Measurements from ENCODE around the gene N4BP2L1. TPM values are rescaled to one million over a fixed set of nuclear protein-coding genes. Genes with fewer than 3 reads are reported as not detected.

The N4BP2L1 gene
- total and polyA plus RNA-seq, 2 of the 8 experiments (the other 6 are each of a cell fraction or from before 2014, with no cell fraction given): 1.3 to 3.1 TPM

- Histone ChIP-seq H2BK15ac (ENCODE audit: low read length) (no peak overlapping the region), H3K14ac (ENCODE audit: insufficient read length) (no peak overlapping the region), H3K23ac (ENCODE audit: insufficient read length) (no peak overlapping the region), H3K9ac (replicated peaks in 1 of 4; ENCODE audit: extremely low read depth in 1 of 4, low read depth in 3 of 4, low read length in 3 of 4) (no peak overlapping the region), H4K5ac (ENCODE audit: insufficient read length, low read depth, low read length) (no peak overlapping the region), H2BK20ac (ENCODE audit: low read length) (no peak overlapping the region), H3K9me3 (ENCODE audit: insufficient read depth in 2 of 2, low read depth in 1 of 2, low read length in 1 of 2) (no peaks in the 10 kb centered on the region), H3K4ac (replicated peaks; ENCODE audit: insufficient read length, low read depth, low read length) (no peak overlapping the region), H3K27me3 (replicated peaks in 1 of 4; ENCODE audit: control insufficient read depth in 3 of 4, extremely low read depth in 1 of 4, insufficient read depth in 3 of 4, low read length in 3 of 4) (no peaks in the 10 kb centered on the region), H3K27ac (ENCODE audit: low read depth, low read length) (no peak overlapping the region), H2BK120ac (replicated peaks; ENCODE audit: low read depth, low read length) (no peak overlapping the region), H3K79me2 (ENCODE audit: control insufficient read depth in 1 of 2, insufficient read depth in 2 of 2, low read length in 2 of 2) (no peaks in the 10 kb centered on the region), H2AFZ (ENCODE audit: low read length) (no peak overlapping the region), H3K4me3 (ENCODE audit: extremely low read depth in 1 of 4, insufficient read depth in 2 of 4, low read depth in 3 of 4, low read length in 4 of 4) (no peak overlapping the region), H2BK5ac (ENCODE audit: low read depth, low read length) (no peak overlapping the region), H2AK5ac (ENCODE audit: low read depth, low read length) (no peak overlapping the region), H3K4me2 (ENCODE audit: insufficient read depth in 1 of 2, low read depth in 2 of 2, low read length in 2 of 2) (no peak overlapping the region), H4K20me1 (replicated peaks in 1 of 2; ENCODE audit: control insufficient read depth in 1 of 2, insufficient read depth in 2 of 2, low read length in 2 of 2) (no peaks in the 10 kb centered on the region), H3K36me3 (ENCODE audit: control insufficient read depth in 2 of 4, insufficient read depth in 4 of 4, low read length in 3 of 4) (peaks cover 0 to 26% (median 6%) of the 10 kb centered on the region in 4 experiments; a peak in 4 of 8 replicates), H3K18ac (ENCODE audit: extremely low read depth, low read length) (no peak overlapping the region), H4K8ac (ENCODE audit: extremely low read depth, insufficient read depth, low read length) (no peak overlapping the region), H2BK12ac (ENCODE audit: low read depth, low read length) (no peak overlapping the region), H3K79me1 (ENCODE audit: low read depth, low read length) (no peaks in the 10 kb centered on the region), H3K23me2 (ENCODE audit: low read depth, low read length) (no peaks in the 10 kb centered on the region), H4K91ac (replicated peaks; ENCODE audit: insufficient read length, low read length) (no peak overlapping the region), H3K56ac (replicated peaks; ENCODE audit: insufficient read length, low read depth, low read length) (no peak overlapping the region), H3K4me1 (replicated peaks in 1 of 4; ENCODE audit: control insufficient read depth in 3 of 4, insufficient read depth in 4 of 4, low read length in 3 of 4) (no peaks in the 10 kb centered on the region)
- FAIRE-seq (no peak), DNase-seq (ENCODE audit: low read depth in 1 of 2, low spot score in 2 of 2) (no peak)
- ChIA-PET POLR2A (ENCODE audit: partially characterized antibody) (no interaction called here), CTCF (ENCODE audit: partially characterized antibody) (no interaction called here)
- WGBS, 2 experiments (ENCODE audit: extremely low coverage in 1 of 2, insufficient coverage in 1 of 2, insufficient read length in 1 of 2, insufficient replicate concordance in 2 of 2, low coverage in 1 of 2, low lambda C conversion rate in 2 of 2, missing lambda C conversion rate in 1 of 2): 90% methylated on average over 2 of the region's 2 CpGs; no CpG with 5 or more reads in 1 of the 2 experiments
- TF ChIP-seq RXRA (IDR thresholded peaks at IDR 0.05; ENCODE audit: insufficient read depth, low read depth, low read length) (no peak), CEBPB (IDR thresholded peaks at IDR 0.05; ENCODE audit: low read depth, low read length) (0 out of 2 replicates have a peak, but pooled peaks have one; percentile 22), ZNF274 (IDR thresholded peaks at IDR 0.05; ENCODE audit: borderline replicate concordance, extremely low read depth, low read length) (no peak)
Observed at GRCh38 chr13:32362574-32362973, 65.4 kb downstream of the N4BP2L1 start.

Data from H1 (cell line).